H9 (cell line): Measurements from ENCODE around the gene CFAP100. TPM values are rescaled to one million over a fixed set of nuclear protein-coding genes. Genes with fewer than 3 reads are reported as not detected.

Experiments used
- DNase-seq: peaks from one replicate; pipeline ENCODE4 v3.0.0-alpha.2; 2017
- H2AFZ ChIP-seq: one replicate; pipeline ENCODE4 v1.6.1; 2013; ENCODE audit warnings: mild to moderate bottlenecking, low read length, control low read depth, moderate library complexity
- H2AK5ac ChIP-seq: 2 replicates; pipeline ENCODE4 v1.6.1; 2013; ENCODE audit warnings: low read length, control low read depth, mixed read lengths; ENCODE audit not compliant: insufficient read length
- H2BK120ac ChIP-seq: one replicate; pipeline ENCODE4 v1.6.1; 2013; ENCODE audit warnings: low read depth, mild to moderate bottlenecking, low read length, control low read depth, inconsistent platforms; ENCODE audit not compliant: poor library complexity, severe bottlenecking
- H2BK12ac ChIP-seq: 2 replicates; pipeline ENCODE4 v1.6.1; 2013; ENCODE audit warnings: low read length, control low read depth, mixed read lengths, low read depth; ENCODE audit not compliant: insufficient read length
- H2BK15ac ChIP-seq: 2 replicates; pipeline ENCODE4 v1.6.1; 2013; ENCODE audit warnings: low read depth, low read length, control low read depth
- H2BK20ac ChIP-seq: one replicate; pipeline ENCODE4 v1.6.1; 2013; ENCODE audit warnings: low read depth, mild to moderate bottlenecking, low read length, control low read depth, inconsistent platforms; ENCODE audit not compliant: poor library complexity, severe bottlenecking
- H2BK5ac ChIP-seq: 2 replicates; pipeline ENCODE4 v1.6.1; 2013; ENCODE audit warnings: low read length, control low read depth, mixed read lengths; ENCODE audit not compliant: insufficient read length
- H3K14ac ChIP-seq: 2 replicates; pipeline ENCODE4 v1.6.1; 2013; ENCODE audit warnings: low read length, control low read depth; ENCODE audit not compliant: insufficient read depth
- H3K18ac ChIP-seq: 2 replicates; pipeline ENCODE4 v1.6.1; 2013; ENCODE audit warnings: low read depth, mild to moderate bottlenecking, mixed read lengths, low read length, control low read depth; ENCODE audit not compliant: insufficient read length
- H3K23ac ChIP-seq: 2 replicates; pipeline ENCODE4 v1.6.1; 2013; ENCODE audit warnings: low read length, control low read depth, mixed read lengths, low read depth; ENCODE audit not compliant: insufficient read length
- H3K23me2 ChIP-seq: 2 replicates; pipeline ENCODE4 v1.6.1; 2013; ENCODE audit warnings: low read depth, mild to moderate bottlenecking, mixed read lengths, low read length, control low read depth; ENCODE audit not compliant: insufficient read length, poor library complexity, severe bottlenecking
- H3K27ac ChIP-seq: 2 replicates; pipeline ENCODE4 v1.5.1; 2013; ENCODE audit warnings: low read length, control low read depth, mixed read lengths, low read depth; ENCODE audit not compliant: insufficient read length
- H3K27me3 ChIP-seq: 2 replicates; pipeline ENCODE4 v1.6.1; 2013; ENCODE audit warnings: low read length, control low read depth, inconsistent platforms; ENCODE audit not compliant: insufficient read depth
- H3K4ac ChIP-seq: 2 replicates; pipeline ENCODE4 v1.6.1; 2013; ENCODE audit warnings: low read depth, mild to moderate bottlenecking, control low read depth, inconsistent platforms, low read length, moderate library complexity
- H3K4me1 ChIP-seq: 2 replicates; pipeline ENCODE4 v1.6.1; 2013; ENCODE audit warnings: low read length, control low read depth, inconsistent platforms; ENCODE audit not compliant: insufficient read depth
- H3K4me2 ChIP-seq: 2 replicates; pipeline ENCODE4 v1.6.1; 2013; ENCODE audit warnings: low read length, control low read depth, mixed read lengths; ENCODE audit not compliant: insufficient read length, insufficient read depth
- H3K56ac ChIP-seq: 2 replicates; pipeline ENCODE4 v1.6.1; 2013; ENCODE audit warnings: low read depth, mild to moderate bottlenecking, mixed read lengths, low read length, control low read depth; ENCODE audit not compliant: insufficient read length
- H3K79me1 ChIP-seq: 2 replicates; pipeline ENCODE4 v1.6.1; 2013; ENCODE audit warnings: low read depth, mild to moderate bottlenecking, moderate library complexity, low read length, control low read depth, inconsistent platforms; ENCODE audit not compliant: insufficient read depth, poor library complexity, severe bottlenecking
- H3K79me2 ChIP-seq: 2 replicates; pipeline ENCODE4 v1.6.1; 2013; ENCODE audit warnings: low read length, control low read depth, inconsistent platforms; ENCODE audit not compliant: insufficient read depth
- H3K9ac ChIP-seq: 2 replicates; pipeline ENCODE4 v1.6.1; 2013; ENCODE audit warnings: low read length, control low read depth, mixed read lengths; ENCODE audit not compliant: insufficient read length; ENCODE audit errors: extremely low read depth
- H3K9me3 ChIP-seq: one replicate; pipeline ENCODE4 v1.6.1; 2013; ENCODE audit warnings: low read depth, low read length, inconsistent platforms; ENCODE audit not compliant: control insufficient read depth
- H3T11ph ChIP-seq: one replicate; pipeline ENCODE4 v1.6.1; 2013; ENCODE audit warnings: mild to moderate bottlenecking, low read length, control low read depth, inconsistent platforms
- H4K20me1 ChIP-seq: one replicate; pipeline ENCODE4 v1.6.1; 2013; ENCODE audit not compliant: control insufficient read depth, insufficient read length, insufficient read depth
- H4K5ac ChIP-seq: 2 replicates; pipeline ENCODE4 v1.6.1; 2013; ENCODE audit warnings: low read depth, mild to moderate bottlenecking, mixed read lengths, low read length, control low read depth; ENCODE audit not compliant: insufficient read length
- H4K8ac ChIP-seq: replicated peaks from 2 replicates; pipeline ENCODE4 v1.6.1; 2013; ENCODE audit warnings: low read length, control low read depth, mixed read lengths, low read depth; ENCODE audit not compliant: insufficient read length
- H4K91ac ChIP-seq: 2 replicates; pipeline ENCODE4 v1.6.1; 2013; ENCODE audit warnings: low read depth, mild to moderate bottlenecking, moderate library complexity, mixed read lengths, low read length, control low read depth; ENCODE audit not compliant: insufficient read length
- H3K27ac Mint-ChIP-seq, 3 experiments: 2 replicates in 2 of 3; 3 replicates in 1 of 3; pipeline ENCODE4 v1.8.0; 2020 to 2021; ENCODE audit warnings: mixed read lengths in 3 of 3, mild to moderate bottlenecking in 1 of 3, moderate library complexity in 1 of 3
- H3K27me3 Mint-ChIP-seq: 2 replicates; pipeline ENCODE4 v1.8.0; 2021; ENCODE audit warnings: low read depth, mild to moderate bottlenecking, moderate library complexity, mixed read lengths
- H3K36me3 Mint-ChIP-seq, 3 experiments: 2 replicates in 2 of 3; 3 replicates in 1 of 3; pipeline ENCODE4 v1.8.0; 2020 to 2021; ENCODE audit warnings: low read depth in 3 of 3, mixed read lengths in 3 of 3; ENCODE audit not compliant: insufficient read depth in 1 of 3
- H3K4me1 Mint-ChIP-seq, 2 experiments: 2 replicates each; pipeline ENCODE4 v1.8.0; 2020; ENCODE audit warnings: mixed read lengths in 2 of 2
- H3K4me3 Mint-ChIP-seq, 2 experiments: 2 replicates in 1 of 2; 3 replicates in 1 of 2; pipeline ENCODE4 v1.8.0; 2020 to 2021; ENCODE audit warnings: mild to moderate bottlenecking in 2 of 2, mixed read lengths in 2 of 2, moderate library complexity in 1 of 2
- H3K9me3 Mint-ChIP-seq, 2 experiments: 2 replicates in 1 of 2; 3 replicates in 1 of 2; pipeline ENCODE4 v1.8.0; 2020; ENCODE audit warnings: mild to moderate bottlenecking in 2 of 2, mixed read lengths in 2 of 2, moderate library complexity in 1 of 2
- CTCF ChIP-seq: fragments of 200-600 bp; sonication (generic); conservative IDR thresholded peaks from 3 replicates; pipeline ENCODE4 v1.8.0; 2021; ENCODE audit warnings: antibody characterized with exemption, mild to moderate bottlenecking
- WGBS: extraction: QIAGEN DNeasy Blood & Tissue Kit; methylation state at CpG from one replicate; pipeline ENCODE4 v1.1.7; 2013; ENCODE audit warnings: missing lambda C conversion rate, low lambda C conversion rate, mixed read lengths; ENCODE audit not compliant: insufficient read length; ENCODE audit errors: extremely low coverage; 5-methylcytosine and 5-hydroxymethylcytosine counted together
- total RNA-seq: library from RNA; stranded (reverse); gene quantifications from 2 replicates; pipeline ENCODE4 v1.2.1, GENCODE V29; 2021

The CFAP100 gene
- total RNA-seq, 1 experiment from 2014 or later, result 0.44 TPM

- Mint-ChIP-seq H3K36me3 (peaks cover 26 to 87% (median 67%) of the 10 kb centered on the region in 3 experiments; a peak in 6 of 7 replicates), H3K4me3 (no peak overlapping the region), H3K9me3 (no peaks in the 10 kb centered on the region), H3K27me3 (no peaks in the 10 kb centered on the region), H3K4me1 (no peaks in the 10 kb centered on the region), H3K27ac (no peak overlapping the region; a peak in 1 of 7 replicates)
- Histone ChIP-seq H2BK12ac (no peak overlapping the region), H2BK120ac (no peak overlapping the region), H4K91ac (no peak overlapping the region), H4K20me1 (no peaks in the 10 kb centered on the region), H3T11ph (no peak overlapping the region), H4K8ac (no peak overlapping the region), H3K9ac (no peak overlapping the region), H3K79me2 (no peaks in the 10 kb centered on the region), H3K27me3 (no peaks in the 10 kb centered on the region), H2AK5ac (no peak overlapping the region), H4K5ac (no peak overlapping the region), H3K23ac (no peak overlapping the region), H3K4ac (no peak overlapping the region), H3K23me2 (no peaks in the 10 kb centered on the region), H3K27ac (no peak overlapping the region), H3K4me2 (no peak overlapping the region), H3K9me3 (no peaks in the 10 kb centered on the region), H2BK20ac (no peak overlapping the region), H2AFZ (no peak overlapping the region), H2BK15ac (no peak overlapping the region), H3K14ac (no peak overlapping the region; the same call in 1 of the 2 replicates), H3K79me1 (no peaks in the 10 kb centered on the region), H2BK5ac (no peak overlapping the region), H3K4me1 (no peaks in the 10 kb centered on the region), H3K56ac (no peak overlapping the region), H3K18ac (no peak overlapping the region)
- TF ChIP-seq CTCF, result no peak
- WGBS, result no CpG with 5 or more reads among the region's 7 CpGs
- DNase-seq, result no peak
Observed at GRCh38 chr3:126460381-126460780, 65.7 kb downstream of the CFAP100 start.
